SK-N-SH (cell line): ENCODE results near the gene LARGE1. TPM values are rescaled to one million over a fixed set of nuclear protein-coding genes. Genes with fewer than 3 reads are reported as not detected.

Source experiments
- CTCF ChIA-PET: fragments of 300-600, 350-600 bp; formaldehyde crosslinking; extraction: SDS; loops from one replicate; lab custom pipeline; 2021; lab: Yijun Ruan, JAX
- POLR2A ChIA-PET: fragments of 350-600 bp; sonication (Branson Sonifier 250); formaldehyde crosslinking; extraction: SDS; loops from one replicate; lab custom pipeline; 2020; ENCODE audit warnings: antibody characterized with exemption, inconsistent platforms; lab: Yijun Ruan, JAX
- DNase-seq: peaks from one replicate; pipeline ENCODE4 v3.0.0; 2012
- H2AFZ ChIP-seq: fragments of 200-600 bp; sonication (generic); 2 replicates; pipeline ENCODE4 v1.8.1; 2016; ENCODE audit warnings: antibody characterized with exemption, mild to moderate bottlenecking, low read depth
- H3F3A ChIP-seq: fragments of 200-600 bp; sonication (generic); replicated peaks from 2 replicates; pipeline ENCODE3; 2016; ENCODE audit warnings: antibody characterized with exemption, mild to moderate bottlenecking; ENCODE audit not compliant: insufficient read depth
- H3K27ac ChIP-seq, 2 experiments: fragments of 200-500 bp in 1 of 2; fragments of 200-600 bp in 1 of 2; sonication (Bioruptor generic) in 1 of 2; sonication (generic), shearing (Covaris generic) in 1 of 2; 2 replicates each; pipeline versions ENCODE4 v1.5.1 to v1.6.1; 2014 to 2016; ENCODE audit warnings: low read depth in 2 of 2, inconsistent platforms in 1 of 2, low read length in 1 of 2, mild to moderate bottlenecking in 1 of 2, mixed read lengths in 1 of 2
- H3K27me3 ChIP-seq: fragments of 200-600 bp; sonication (generic), shearing (Covaris generic); 2 replicates; pipeline ENCODE4 v1.6.1; 2016; ENCODE audit warnings: mixed run types; ENCODE audit not compliant: insufficient read depth
- H3K36me3 ChIP-seq, 2 experiments: fragments of 200-500 bp in 1 of 2; fragments of 200-600 bp in 1 of 2; sonication (Bioruptor generic) in 1 of 2; sonication (generic) in 1 of 2; replicated peaks in 1 of 2; 2 replicates each; pipeline versions ENCODE3 to v1.5.1; 2014 to 2016; ENCODE audit warnings: low read length in 1 of 2, mild to moderate bottlenecking in 1 of 2; ENCODE audit not compliant: insufficient read depth in 2 of 2, control insufficient read depth in 1 of 2
- H3K4me1 ChIP-seq, 2 experiments: fragments of 200-500 bp in 1 of 2; fragments of 200-600 bp in 1 of 2; sonication (Bioruptor generic) in 1 of 2; sonication (generic), shearing (Covaris generic) in 1 of 2; 2 replicates each; pipeline versions ENCODE4 v1.5.1 to v1.6.1; 2014 to 2016; ENCODE audit warnings: low read depth in 1 of 2, low read length in 1 of 2, mixed run types in 1 of 2; ENCODE audit not compliant: insufficient read depth in 2 of 2, control insufficient read depth in 1 of 2
- H3K4me2 ChIP-seq: fragments of 200-600 bp; sonication (generic), shearing (Covaris generic); 2 replicates; pipeline ENCODE4 v1.6.1; 2017; ENCODE audit warnings: mixed run types
- H3K4me3 ChIP-seq, 2 experiments: fragments of 200-500 bp in 1 of 2; fragments of 200-600 bp in 1 of 2; sonication (Bioruptor generic) in 1 of 2; sonication (generic), shearing (Covaris generic) in 1 of 2; 2 replicates each; pipeline versions ENCODE4 v1.5.1 to v1.8.1; 2014 to 2016; ENCODE audit warnings: low read depth in 2 of 2, inconsistent platforms in 1 of 2, low read length in 1 of 2, mild to moderate bottlenecking in 1 of 2, mixed read lengths in 1 of 2, moderate library complexity in 1 of 2
- H3K79me2 ChIP-seq: fragments of 200-600 bp; sonication (generic); 2 replicates; pipeline ENCODE4 v1.8.1; 2017; ENCODE audit warnings: mild to moderate bottlenecking; ENCODE audit not compliant: insufficient read depth
- H3K9ac ChIP-seq: fragments of 200-600 bp; sonication (generic); 2 replicates; pipeline ENCODE4 v1.6.1; 2017; ENCODE audit warnings: mixed run types
- H3K9me2 ChIP-seq: fragments of 200-600 bp; sonication (generic); 2 replicates; pipeline ENCODE4 v1.6.1; 2017; ENCODE audit warnings: mixed run types
- H3K9me3 ChIP-seq: fragments of 200-600 bp; sonication (generic); 2 replicates; pipeline ENCODE4 v1.6.1; 2017; ENCODE audit warnings: mixed run types, mild to moderate bottlenecking, moderate library complexity
- H4K20me1 ChIP-seq: fragments of 200-600 bp; sonication (generic); 2 replicates; pipeline ENCODE4 v1.6.1; 2017; ENCODE audit warnings: mild to moderate bottlenecking, mixed run types; ENCODE audit not compliant: insufficient read depth
- CHD2 ChIP-seq: fragments of 150-350 bp; IDR thresholded peaks from 2 replicates; pipeline ENCODE4 v1.6.1; 2018; ENCODE audit warnings: low read length; ENCODE audit not compliant: partially characterized antibody
- ELF1 ChIP-seq: IDR thresholded peaks from 2 replicates; pipeline ENCODE4 v1.4.0; 2012
- FOSL2 ChIP-seq: IDR thresholded peaks from 2 replicates; pipeline ENCODE4 v1.4.0; 2012; ENCODE audit warnings: low read depth, mild to moderate bottlenecking, moderate library complexity, borderline replicate concordance
- FOXJ3 ChIP-seq: sonication (generic); formaldehyde crosslinking; IDR thresholded peaks from 2 replicates; pipeline ENCODE4 v1.5.1; 2020; ENCODE audit warnings: mild to moderate bottlenecking, missing genetic modification reagents
- GATA2 ChIP-seq: sonication (generic); formaldehyde crosslinking; IDR thresholded peaks from 2 replicates; pipeline ENCODE4 v1.5.0; 2020; ENCODE audit warnings: mild to moderate bottlenecking, missing genetic modification reagents
- MAX ChIP-seq: IDR thresholded peaks from 2 replicates; pipeline ENCODE4 v1.4.0; 2012; ENCODE audit warnings: low read depth
- NRF1 ChIP-seq: IDR thresholded peaks from 2 replicates; pipeline ENCODE4 v1.6.1; 2012; ENCODE audit warnings: low read depth, mild to moderate bottlenecking, low read length
- POLR2AphosphoS5 ChIP-seq: IDR thresholded peaks from 2 replicates; pipeline ENCODE4 v1.6.1; 2012; ENCODE audit warnings: low read depth, low read length
- RCOR1 ChIP-seq: fragments of 150-350 bp; IDR thresholded peaks from 2 replicates; pipeline ENCODE4 v1.6.1; 2017; ENCODE audit warnings: antibody characterized with exemption, low read length
- RXRA ChIP-seq: IDR thresholded peaks from 2 replicates; pipeline ENCODE4 v1.4.0; 2012; ENCODE audit warnings: low read depth, mild to moderate bottlenecking, borderline replicate concordance
- SIN3A ChIP-seq: IDR thresholded peaks from 2 replicates; pipeline ENCODE4 v1.6.1; 2012; ENCODE audit warnings: low read depth, mild to moderate bottlenecking, low read length, moderate library complexity, borderline replicate concordance
- TAF1 ChIP-seq: IDR thresholded peaks from 2 replicates; pipeline ENCODE4 v1.6.1; 2012; ENCODE audit warnings: low read depth, mild to moderate bottlenecking, low read length, moderate library complexity, borderline replicate concordance
- YY1 ChIP-seq: IDR thresholded peaks from 2 replicates; pipeline ENCODE4 v1.4.0; 2012; ENCODE audit warnings: low read depth, mild to moderate bottlenecking
- ZBTB33 ChIP-seq: IDR thresholded peaks from 2 replicates; pipeline ENCODE4 v1.4.0; 2012; ENCODE audit warnings: low read depth, borderline replicate concordance
- WGBS: methylation state at CpG from one replicate; pipeline ENCODE4 v1.1.6; 2017; ENCODE audit warnings: low lambda C conversion rate; 5-methylcytosine and 5-hydroxymethylcytosine counted together
- polyA plus RNA-seq, 3 experiments: library from polyadenylated mRNA; depleted of rRNA; stranded (reverse); fragments of >200 nt; gene quantifications; 2 replicates each; pipeline ENCODE4 v1.2.3, GENCODE V29; 2012

LARGE1 gene
- polyA plus RNA-seq, 1 of the 3 experiments (the other 2 are of a cell fraction), result 1.1 TPM

GRCh38 chr22:33529424-33530113 lies 390.7 kb downstream of the LARGE1 start:
- Histone ChIP-seq H2AFZ (no peak overlapping the region), H3K4me2 (no peak overlapping the region), H3K9ac (no peak overlapping the region), H4K20me1 (no peaks in the 10 kb centered on the region), H3F3A (no peaks in the 10 kb centered on the region), H3K9me3 (no peaks in the 10 kb centered on the region), H3K27me3 (no peaks in the 10 kb centered on the region)
- DNase-seq, result no peak
- no peak for TF ChIP-seq RXRA
- TF ChIP-seq ZBTB33, result no peak
- TF ChIP-seq CHD2, result no peak
- no peak for TF ChIP-seq ELF1
- TF ChIP-seq, all 33 proteins: peak for 0
- POLR2A ChIA-PET, result no interaction called here
- Histone ChIP-seq H3K9me2 (no peaks in the 10 kb centered on the region), H3K79me2 (no peaks in the 10 kb centered on the region), H3K36me3 (no peaks in the 10 kb centered on the region), H3K4me3 (no peak overlapping the region), H3K27ac (no peak overlapping the region), H3K4me1 (no peaks in the 10 kb centered on the region)
- CTCF ChIA-PET, result interaction anchor here (0.6 to 8.8 kb wide), 7 partner anchors 10 to 1702 kb away, joined by 3 to 60 read pairs (median 4); no protein-coding TSS in a partner anchor
- 35% methylated on average over 9 of the region's 9 CpGs for WGBS

- no peaks in the 10 kb centered on the region for H4K20me1 ChIP-seq
- 58% methylated on average over 3 of the region's 3 CpGs for WGBS
- no peaks in the 10 kb centered on the region for H3K9me3 ChIP-seq
- H3K4me1 ChIP-seq, result no peaks in the 10 kb centered on the region
- no peaks in the 10 kb centered on the region for H3K9me2 ChIP-seq
- no peaks in the 10 kb centered on the region for H3K79me2 ChIP-seq
- CTCF ChIA-PET, result interaction anchor here (1.4 to 8.8 kb wide), 4 partner anchors 9 to 394 kb away, joined by 3 to 60 read pairs (median 6); no protein-coding TSS in a partner anchor
- no peak overlapping the region for H3K9ac ChIP-seq
- H3K36me3 ChIP-seq, result no peaks in the 10 kb centered on the region
- H2AFZ ChIP-seq, result no peak overlapping the region
- H3K27me3 ChIP-seq, result no peaks in the 10 kb centered on the region
- no peak overlapping the region for H3K4me3 ChIP-seq
- no peaks in the 10 kb centered on the region for H3F3A ChIP-seq
- POLR2A ChIA-PET, result no interaction called here
- no peak overlapping the region for H3K27ac ChIP-seq
- no peak overlapping the region for H3K4me2 ChIP-seq
- no peak for DNase-seq
- TF ChIP-seq TAF1, result no peak
- no peak for TF ChIP-seq GATA2 (CRISPR knock-in tag)
- TF ChIP-seq SIN3A, result no peak
- TF ChIP-seq NRF1, result no peak
- no peak for TF ChIP-seq MAX
- no peak for TF ChIP-seq FOXJ3 (CRISPR knock-in tag)
- no peak for TF ChIP-seq YY1
- TF ChIP-seq POLR2AphosphoS5, result no peak
- TF ChIP-seq CHD2, result no peak
- TF ChIP-seq RCOR1, result no peak
- TF ChIP-seq ELF1, result no peak
- no peak for TF ChIP-seq FOSL2
Observed at GRCh38 chr22:33528183-33528582, 392.1 kb downstream of the LARGE1 start.
